Cortex of kidney (tissue), 1 donor: ENCODE data around the gene GPC1.
"Not testable (repeated sequence)": the region's sequence is repeated elsewhere in the genome, so short reads cannot be mapped to it uniquely, and the experiment has no call there.

Source experiments
- DNase-seq: peaks from one replicate; lab custom pipeline; 2025; lab: John Stamatoyannopoulos, UW

GPC1 gene

GRCh38 chr2:240435457-240435947, at the start of gene GPC1:
TSS of gene GPC1 (plus strand) at chr2:240435663. CDS start at chr2:240435919, 256 bp downstream.
- no peak for DNase-seq

- DNase-seq, result no peak
These were observed 49.1 kb upstream of the GPC1 start for GRCh38 chr2:240386326-240386725.

GRCh38 chr2:240386743-240387142, 48.7 kb upstream of the GPC1 start:
- DNase-seq, result not testable (repeated sequence)

GRCh38 chr2:240387325-240387668, 48.2 kb upstream of the GPC1 start:
- no peak for DNase-seq

GRCh38 chr2:240387669-240388358, 47.6 kb upstream of the GPC1 start:
- DNase-seq, result no peak

GRCh38 chr2:240388471-240389301, 46.8 kb upstream of the GPC1 start:
- DNase-seq, result no peak

GRCh38 chr2:240389302-240389805, 46.1 kb upstream of the GPC1 start:
- no peak for DNase-seq

GRCh38 chr2:240390091-240391073, 45.1 kb upstream of the GPC1 start:
- no peak for DNase-seq

GRCh38 chr2:240391111-240392051, 44.1 kb upstream of the GPC1 start:
- DNase-seq, result no peak

- DNase-seq, result no peak
These were observed 43.1 kb upstream of the GPC1 start for GRCh38 chr2:240392084-240392947.

GRCh38 chr2:240392948-240393830, 42.3 kb upstream of the GPC1 start:
- no peak for DNase-seq

- no peak for DNase-seq
These were observed 41.5 kb upstream of the GPC1 start for GRCh38 chr2:240393831-240394410.

- DNase-seq, result no peak
These were observed 40.9 kb upstream of the GPC1 start for GRCh38 chr2:240394549-240394948.

- DNase-seq, result no peak
These were observed 40.0 kb upstream of the GPC1 start for GRCh38 chr2:240395448-240395847.

GRCh38 chr2:240395896-240396622, 39.4 kb upstream of the GPC1 start:
- DNase-seq, result no peak

- no peak for DNase-seq
These were observed 38.6 kb upstream of the GPC1 start for GRCh38 chr2:240396623-240397541.

- no peak for DNase-seq
These were observed 37.9 kb upstream of the GPC1 start for GRCh38 chr2:240397542-240397916.
